GM21381 (cell line): Measurements from ENCODE around the gene PLK5.

ENCODE experiments used
- ATAC-seq: cut with Tn5 transposase; IDR thresholded peaks from one replicate; pipeline ENCODE4 v1.9.1; 2021; ENCODE audit warnings: mild to moderate bottlenecking, moderate library complexity; ENCODE audit not compliant: unreplicated experiment

Gene PLK5

DNA sequence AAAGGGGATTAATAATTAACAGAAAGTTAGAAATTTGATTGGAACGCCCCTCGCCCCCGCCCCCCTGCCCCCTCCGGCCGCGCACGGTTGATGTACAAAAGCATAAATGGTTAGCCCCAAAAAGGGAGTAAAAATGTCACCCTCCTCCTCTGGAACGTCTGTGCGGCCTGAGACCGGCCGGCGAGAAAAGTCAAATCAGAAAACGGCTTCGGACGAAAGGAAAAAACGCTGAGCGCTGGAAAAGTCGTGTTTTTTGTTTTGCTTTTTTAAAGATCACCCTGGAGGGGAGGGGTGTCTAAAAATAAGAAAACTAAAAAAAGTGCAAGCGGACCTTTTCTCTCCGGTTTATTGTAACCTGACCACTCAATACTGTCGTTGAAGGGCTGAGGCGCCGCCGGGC, 31.1 kb downstream of the PLK5 start:
- ATAC-seq, result no peak

DNA sequence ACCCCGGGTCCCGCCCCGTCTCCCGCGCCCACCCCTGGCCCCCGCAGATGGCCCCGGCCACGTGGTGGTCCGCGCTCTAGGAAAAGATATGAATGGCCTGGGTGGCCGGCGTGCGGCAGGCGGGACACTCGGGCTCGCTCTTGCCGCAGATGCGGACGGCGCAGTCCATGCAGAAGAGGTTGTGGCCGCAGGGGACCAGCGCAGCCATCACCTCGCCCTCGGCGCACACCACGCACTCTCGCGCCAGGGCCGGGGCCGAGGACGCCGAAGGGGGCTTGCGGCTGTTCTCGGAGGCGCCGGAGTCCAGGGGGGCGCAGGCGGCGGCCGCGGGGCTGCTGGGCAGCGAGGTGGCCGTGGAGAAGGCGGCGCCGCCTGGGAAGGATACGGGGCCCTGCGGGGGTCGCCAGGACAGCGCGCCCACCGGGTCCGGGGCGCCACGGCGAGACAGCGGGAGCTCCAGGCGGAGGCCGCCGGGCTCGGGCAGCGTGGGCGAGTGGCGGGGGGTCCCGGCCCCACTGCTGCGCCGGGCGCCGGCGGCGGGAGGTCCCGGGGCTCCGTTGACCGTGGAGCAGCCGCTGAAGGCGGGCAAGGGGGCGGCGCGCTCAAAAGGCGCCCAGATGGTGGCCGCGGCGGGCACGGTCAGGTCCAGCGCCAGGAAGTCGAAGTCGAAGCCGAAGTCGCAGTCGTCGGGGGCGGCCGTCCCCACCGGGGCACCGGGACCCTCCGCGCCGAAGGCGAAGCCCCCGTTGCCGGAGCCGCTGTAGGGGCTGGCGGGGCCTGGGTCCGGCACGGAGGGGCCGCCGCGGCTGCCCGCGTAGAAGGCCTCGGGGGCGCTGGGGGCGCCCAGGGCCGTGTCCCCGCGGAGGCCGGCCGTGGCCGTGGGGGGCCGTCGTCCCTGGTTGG, 31.9 kb downstream of the PLK5 start:
- ATAC-seq, result no peak

- ATAC-seq, result no peak
Measured at GRCh38 chr19:1556390-1557070, 32.7 kb downstream of the PLK5 start.

DNA sequence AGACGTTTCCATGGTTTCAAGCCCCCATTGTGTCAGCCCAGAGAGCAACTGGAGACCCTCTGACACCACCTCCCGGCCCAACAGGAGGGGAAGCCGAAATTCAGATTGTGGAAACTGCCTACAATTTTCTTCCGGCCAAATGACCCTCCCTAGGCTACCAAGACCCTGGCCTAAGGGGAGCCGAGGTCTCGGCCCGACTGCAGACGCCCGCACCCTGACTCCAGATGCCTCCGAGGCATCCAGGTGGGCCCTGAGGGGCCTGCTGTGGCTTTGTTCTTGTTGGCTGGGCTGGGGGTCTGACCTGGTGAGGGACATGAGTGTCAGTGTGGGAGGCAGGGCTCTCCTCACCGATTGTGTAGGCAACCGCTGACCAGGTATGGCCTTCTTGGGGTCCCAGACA, 34.7 kb downstream of the PLK5 start:
- ATAC-seq, result no peak

- ATAC-seq, result no peak
Measured at GRCh38 chr19:1560286-1560882, 36.5 kb downstream of the PLK5 start.

DNA sequence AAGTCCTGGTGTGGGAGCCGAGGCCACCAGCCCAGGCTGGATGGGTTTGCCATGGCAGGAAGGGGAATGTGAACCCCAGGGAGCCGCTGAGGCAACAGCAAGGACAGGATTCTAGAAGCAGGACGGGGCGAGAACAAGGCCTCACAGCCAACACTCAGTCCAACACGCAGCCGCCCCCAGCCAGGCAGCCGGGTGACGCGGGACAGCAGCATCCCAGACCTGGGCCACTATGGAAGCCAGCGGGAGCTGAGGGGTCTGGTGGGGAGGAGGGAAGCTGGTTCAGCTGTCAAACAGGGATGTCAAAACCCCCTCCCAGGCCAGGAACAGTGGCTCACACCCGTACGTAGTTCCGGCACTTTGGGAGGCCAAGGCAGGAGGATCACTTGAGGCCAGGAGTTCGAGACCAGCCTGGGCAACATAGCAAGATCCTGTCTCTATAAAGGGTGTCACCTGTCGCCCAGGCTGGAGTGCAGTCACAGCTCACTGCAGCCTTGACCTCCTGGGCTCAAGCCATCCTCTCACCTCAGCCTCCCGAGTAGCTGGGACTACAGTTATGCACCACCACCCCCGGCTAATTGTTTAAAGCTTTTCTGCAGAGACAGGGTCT, 37.5 kb downstream of the PLK5 start:
- no peak for ATAC-seq

DNA sequence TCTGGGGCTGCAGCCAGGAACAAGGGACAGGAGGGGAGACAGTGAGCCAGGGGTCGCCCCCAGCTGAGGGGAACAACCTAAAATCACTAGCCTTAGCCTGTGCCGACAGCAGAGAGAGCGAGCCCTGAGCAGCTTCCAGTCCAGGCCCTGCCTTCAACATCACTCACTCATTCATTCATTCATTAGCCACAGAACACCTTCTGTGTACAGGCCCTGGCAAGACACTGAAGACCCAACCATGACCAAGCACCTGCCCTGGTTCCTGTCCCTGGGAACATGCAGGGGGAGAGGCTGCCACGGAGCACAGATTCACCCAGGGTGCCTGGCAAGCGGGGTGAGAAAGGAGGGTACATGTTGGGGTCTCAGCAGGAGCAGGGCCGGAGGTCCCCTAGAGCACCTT, 39.4 kb downstream of the PLK5 start:
- no peak for ATAC-seq

- ATAC-seq, result no peak
Measured at GRCh38 chr19:1566392-1567115, 42.7 kb downstream of the PLK5 start.

GRCh38 chr19:1567116-1567847, 43.4 kb downstream of the PLK5 start:
- ATAC-seq, result no peak

- ATAC-seq, result no peak
Measured at GRCh38 chr19:1567848-1568227, 44.0 kb downstream of the PLK5 start.

DNA sequence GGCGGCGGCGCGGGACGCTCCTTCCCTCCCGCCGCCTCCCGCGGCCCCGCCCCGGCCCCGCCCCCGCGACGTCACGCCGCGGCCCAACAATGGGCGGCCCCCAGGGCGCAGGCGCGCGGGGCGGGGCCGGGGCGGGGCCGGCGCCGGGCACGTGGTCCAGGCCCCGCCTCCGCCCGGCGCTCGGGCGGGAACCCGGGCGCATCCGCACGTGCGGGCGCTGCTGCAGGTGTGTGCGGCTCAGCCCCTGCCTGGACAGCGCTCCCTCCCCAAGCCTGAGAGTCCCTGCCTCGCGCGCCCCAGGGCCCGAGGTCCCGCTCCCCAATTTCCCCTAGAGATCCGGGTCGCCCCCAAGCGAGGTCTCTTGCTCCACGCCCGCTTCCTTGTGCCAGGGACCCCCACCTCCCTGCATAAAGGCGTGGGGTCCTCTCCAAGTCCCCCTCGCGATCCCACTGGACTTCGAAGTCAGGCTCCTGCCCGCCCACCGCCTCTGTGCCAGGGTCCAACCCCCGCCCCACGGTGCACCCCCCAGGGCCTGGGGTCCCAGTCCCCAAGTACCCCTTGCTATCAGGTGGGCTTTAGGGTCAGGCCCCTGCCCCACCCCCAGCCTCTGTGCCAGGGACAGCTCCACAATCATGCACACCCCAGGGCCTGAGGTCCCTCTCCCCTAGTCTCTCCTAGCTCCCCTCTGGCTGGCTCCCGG, 44.6 kb downstream of the PLK5 start, which contains the start of gene MEX3D:
MEX3D (minus strand) TSS at position 6 of the 700 bp plus-strand sequence. CDS start 267 bp downstream, outside the sequence.
- ATAC-seq, result peak; percentile 65

DNA sequence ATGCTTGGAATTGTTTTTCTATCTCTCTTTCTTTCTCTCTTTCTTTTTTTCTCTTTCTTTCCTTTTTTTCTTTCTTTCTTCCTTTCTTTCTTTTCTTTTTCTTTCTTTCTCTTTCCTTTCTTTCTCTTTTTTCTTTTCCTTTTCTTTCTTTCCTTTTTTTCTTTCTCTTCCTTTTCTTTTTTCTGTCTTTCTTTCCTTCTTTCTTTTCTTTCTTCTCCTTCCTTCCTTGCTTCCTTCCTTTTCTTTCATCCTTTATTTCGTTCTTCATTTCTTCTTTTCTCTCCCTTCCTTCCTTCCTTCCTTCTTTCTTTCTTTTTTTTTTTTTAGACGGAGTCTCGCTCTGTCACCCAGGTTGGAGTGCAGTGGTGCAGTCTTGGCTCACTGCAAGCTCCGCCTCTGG, 46.1 kb downstream of the PLK5 start:
- ATAC-seq, result no peak

DNA sequence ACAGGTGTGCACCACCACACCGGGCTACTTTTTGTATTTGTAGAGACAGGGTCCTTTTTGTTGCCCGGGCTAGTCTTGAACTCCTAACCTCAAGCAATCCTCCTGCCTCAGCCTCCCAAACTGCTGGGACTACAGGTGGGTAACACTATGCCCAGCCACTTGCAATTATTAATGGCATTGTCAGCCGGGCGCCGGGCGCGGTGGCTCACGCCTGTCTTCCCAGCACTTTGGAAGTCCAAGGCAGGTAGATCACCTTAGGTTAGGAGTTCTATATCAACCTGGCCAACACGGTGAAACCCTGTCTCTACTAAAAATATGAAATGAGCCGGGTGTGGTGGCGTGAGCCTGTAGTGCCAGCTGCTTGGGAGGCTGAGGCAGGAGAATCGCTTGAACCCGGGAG, 47.0 kb downstream of the PLK5 start:
- no peak for ATAC-seq

- ATAC-seq, result no peak
Measured at GRCh38 chr19:1571358-1571757, 47.5 kb downstream of the PLK5 start.

DNA sequence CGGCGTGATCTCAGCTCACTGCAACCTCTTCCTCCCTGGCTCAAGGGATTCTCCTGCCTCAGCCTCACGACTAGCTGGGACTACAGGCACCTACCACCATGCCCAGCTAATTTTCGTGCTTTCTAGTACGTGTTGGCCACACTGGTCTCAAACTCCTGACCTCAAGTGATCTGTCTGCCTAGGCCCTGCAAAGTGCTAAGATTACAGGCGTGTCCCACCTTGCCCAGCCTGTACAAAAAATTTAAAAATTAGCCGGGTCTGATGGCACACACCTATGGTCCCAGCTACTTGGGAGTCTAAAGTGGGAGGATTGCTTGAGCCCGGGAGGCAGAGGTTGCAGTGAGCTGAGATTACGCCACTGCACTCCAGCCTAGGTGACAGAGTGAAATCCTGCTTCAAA, 48.9 kb downstream of the PLK5 start:
- ATAC-seq, result no peak

DNA sequence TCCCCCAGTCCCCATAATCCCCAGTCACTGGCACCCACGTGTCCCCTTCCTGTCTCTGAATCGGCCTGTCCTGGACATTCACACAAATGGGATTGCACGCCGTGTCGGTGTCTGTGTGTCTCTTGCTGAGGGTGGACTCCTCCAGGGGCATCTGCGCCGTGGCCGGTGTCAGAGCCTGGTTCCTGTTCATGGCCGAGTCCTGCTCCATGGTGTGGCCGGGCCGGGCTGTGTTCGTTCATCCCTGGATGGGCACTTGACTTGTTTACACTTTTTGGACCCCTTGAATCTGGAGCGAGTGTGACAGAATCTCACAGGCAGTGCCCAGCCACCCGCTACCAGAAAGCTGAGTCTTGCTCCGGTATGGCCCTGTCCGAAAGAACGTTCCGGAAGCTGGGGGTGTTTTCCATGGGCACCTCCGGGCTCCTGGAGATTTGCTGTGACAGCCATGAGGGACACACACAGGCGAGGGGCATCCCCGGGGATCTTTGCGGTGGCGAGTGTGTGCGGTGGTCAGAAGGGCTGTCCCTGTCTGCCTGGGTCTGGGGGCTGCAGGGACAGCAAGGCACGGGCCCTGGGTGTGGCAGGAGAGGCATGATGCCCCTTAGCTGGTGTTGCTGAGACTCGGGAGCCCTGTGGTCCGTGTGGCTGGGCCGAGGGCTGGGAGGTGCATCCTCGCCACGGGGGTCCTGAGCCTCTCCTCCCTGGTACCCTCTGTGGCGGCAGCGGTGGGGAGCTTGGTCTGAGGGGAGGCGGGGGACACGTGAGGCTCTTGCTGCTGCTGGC, 50.7 kb downstream of the PLK5 start:
- ATAC-seq, result no peak

DNA sequence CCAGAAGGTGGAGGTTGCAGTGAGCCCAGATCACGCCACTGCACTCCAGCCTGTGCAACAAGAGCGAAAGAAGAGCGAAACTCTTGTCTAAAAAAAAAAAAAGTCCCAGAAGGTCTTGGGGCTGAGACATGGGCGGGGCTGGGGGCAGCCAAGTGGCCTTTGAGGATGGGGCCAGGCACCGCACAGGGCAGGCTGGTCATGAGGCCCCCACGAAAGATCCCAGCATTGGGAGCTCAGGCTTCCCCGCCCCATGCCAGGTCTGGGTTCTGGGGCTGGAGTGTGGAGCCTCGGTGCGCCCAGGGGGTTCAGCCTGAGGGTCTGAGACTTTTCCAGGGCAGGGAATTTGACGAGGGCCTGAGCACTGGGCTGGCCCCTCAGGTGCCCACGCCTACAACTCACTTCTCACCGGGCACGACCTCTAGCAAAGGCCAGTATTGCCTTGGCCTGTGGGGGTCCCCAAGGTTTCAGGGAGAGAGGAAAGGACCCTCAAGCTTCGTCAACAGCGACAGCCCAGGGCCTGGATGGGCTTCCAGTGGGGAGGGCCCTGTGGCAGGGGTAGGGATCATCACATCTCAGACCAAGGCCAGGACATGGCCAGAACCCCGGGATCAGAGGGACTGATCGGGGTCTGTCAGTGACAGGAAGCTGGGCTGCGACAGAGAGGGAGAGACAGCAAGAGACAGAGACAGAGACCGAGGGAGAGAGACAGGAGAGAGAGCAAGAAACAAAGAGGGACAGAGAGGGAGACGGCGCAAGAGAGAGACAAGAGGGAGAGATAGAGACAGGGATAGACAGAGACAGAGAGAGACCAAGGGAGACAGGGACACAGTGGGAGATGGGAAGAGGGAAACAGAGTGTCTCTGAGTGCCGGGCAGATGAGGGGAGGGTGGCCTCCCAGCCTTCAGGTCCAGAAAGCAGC, 51.7 kb downstream of the PLK5 start:
- ATAC-seq, result no peak
